D721Med (cell line): ENCODE results near the gene ARPC1A.
"Not testable (repeated sequence)": the region's sequence is repeated elsewhere in the genome, so short reads cannot be mapped to it uniquely, and the experiment has no call there.

Experiments
- DNase-seq: peaks from one replicate; pipeline ENCODE4 v3.0.0; 2011; ENCODE audit warnings: low spot score; ENCODE audit not compliant: insufficient read length
- FAIRE-seq: peaks from 2 replicates; lab custom pipeline; 2011; peaks lifted over from hg19 to GRCh38; lab: Jason Lieb, UNC
- CTCF ChIP-seq: IDR thresholded peaks from 2 replicates; pipeline ENCODE4 v1.5.1; 2012; ENCODE audit warnings: mild to moderate bottlenecking, control low read depth; ENCODE audit not compliant: insufficient read depth; ENCODE audit errors: missing control alignments

ARPC1A gene

GRCh38 chr7:99373091-99374066 lies 47.7 kb downstream of the ARPC1A start:
- DNase-seq (no peak), FAIRE-seq (no peak)
- no peak for TF ChIP-seq CTCF

GRCh38 chr7:99374111-99375064 lies 48.7 kb downstream of the ARPC1A start, which contains the start of gene ARPC1B:
TSS of gene ARPC1B (plus strand) at chr7:99374730. CDS start at chr7:99385715, 10,985 bp downstream.
- no peak for TF ChIP-seq CTCF
- FAIRE-seq: no peak
- DNase-seq: peak; percentile 93

DNA sequence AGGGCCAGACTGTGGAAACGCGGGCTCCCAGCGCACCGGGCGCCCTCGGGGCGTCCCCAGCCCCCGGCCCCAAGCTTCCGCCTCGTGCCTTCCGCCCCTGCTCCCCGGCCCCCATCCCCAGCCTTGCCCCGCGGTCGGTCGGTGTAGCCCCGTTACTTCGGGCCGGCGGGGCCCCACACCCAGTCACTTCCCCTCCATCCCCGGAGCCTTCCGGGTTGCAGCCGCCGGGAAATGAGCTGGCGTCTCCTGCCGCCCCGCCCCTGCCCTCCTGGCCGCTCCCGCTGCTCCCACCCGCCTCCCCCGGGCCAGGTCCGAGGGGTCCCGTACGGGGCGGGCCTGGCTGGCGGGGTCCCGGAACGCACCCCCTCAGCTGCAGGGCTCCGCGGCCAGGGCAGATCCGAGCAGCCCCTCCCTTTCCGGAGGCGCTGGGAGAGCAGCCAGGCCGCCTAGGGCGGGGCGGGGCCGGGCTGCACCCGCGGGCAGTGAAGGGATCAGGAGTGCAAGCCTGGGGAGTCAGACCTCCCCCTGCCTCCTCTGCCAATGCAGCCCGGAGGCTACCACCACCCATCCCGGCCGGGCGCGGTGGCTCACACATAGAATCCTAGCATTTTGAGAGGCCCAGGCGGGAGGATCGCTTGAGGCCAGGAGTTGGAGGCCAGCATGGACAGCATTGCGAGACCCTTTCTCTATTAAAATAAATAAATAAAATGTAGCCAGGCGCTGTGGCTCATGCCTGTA lies 49.5 kb downstream of the ARPC1A start:
- FAIRE-seq: no peak
- DNase-seq: peak; percentile 73
- no peak for TF ChIP-seq CTCF

DNA sequence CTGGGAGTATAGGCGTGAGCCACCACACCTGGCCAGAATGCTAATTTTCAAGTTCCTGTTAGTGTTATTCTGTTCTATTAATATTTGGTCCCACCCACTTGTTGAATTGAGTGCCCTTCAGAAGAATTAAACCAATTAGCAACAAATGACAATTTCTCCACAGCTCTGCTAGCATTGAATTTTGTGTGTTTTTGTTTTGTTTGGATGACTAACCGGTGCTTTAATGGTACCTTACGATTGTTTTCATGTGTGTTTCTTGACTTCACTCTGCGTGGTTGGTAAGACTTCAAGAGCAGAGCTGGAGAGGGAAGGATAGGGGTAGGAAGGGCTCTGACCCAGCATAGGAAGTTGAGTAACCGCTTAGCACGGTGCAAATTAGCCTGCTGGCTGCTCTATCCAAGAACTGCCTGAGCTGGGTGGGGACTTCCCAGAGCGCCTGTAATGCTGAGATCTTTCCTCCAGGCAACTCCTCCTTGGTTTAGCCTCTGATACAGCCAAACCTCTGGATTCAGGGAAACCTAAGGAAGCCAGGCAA lies 53.4 kb downstream of the ARPC1A start:
- TF ChIP-seq CTCF: no peak
- FAIRE-seq: no peak
- DNase-seq: no peak

DNA sequence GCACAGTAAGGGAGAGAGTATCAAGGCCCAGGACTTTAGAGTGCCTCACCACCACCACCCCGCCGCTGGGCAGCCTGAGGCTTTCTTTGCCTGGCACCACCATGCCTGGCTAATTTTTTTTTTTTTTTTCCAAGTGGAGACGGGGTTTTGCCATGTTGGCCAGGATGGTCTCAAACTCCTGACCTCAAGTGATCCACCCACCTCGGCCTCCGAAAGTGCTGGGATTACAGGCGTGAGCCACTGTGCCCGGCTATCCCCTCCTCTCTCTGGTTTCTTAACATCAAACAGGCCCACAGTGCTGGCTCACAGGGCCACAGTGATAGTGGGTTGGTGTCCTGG lies 54.0 kb downstream of the ARPC1A start:
- not testable (repeated sequence) for FAIRE-seq, DNase-seq

GRCh38 chr7:99380032-99380822 lies 54.5 kb downstream of the ARPC1A start:
- DNase-seq (no peak), FAIRE-seq (no peak)
- no peak for TF ChIP-seq CTCF
